Hypothalamus (tissue), 51 donors: Measurements from ENCODE around the gene KIF25.
"Not testable (repeated sequence)": the region's sequence is repeated elsewhere in the genome, so short reads cannot be mapped to it uniquely, and the experiment has no call there.

ENCODE experiments used
- DNase-seq, 51 donors: peaks; one replicate each; lab custom pipeline; 2025; lab: John Stamatoyannopoulos, UW

Gene KIF25

GRCh38 chr6:167974640-167975344, 22.7 kb upstream of the KIF25 start:
- DNase-seq = peak in 1 of 51 donors; percentile 12

GRCh38 chr6:167975458-167975857, 22.0 kb upstream of the KIF25 start:
- DNase-seq = no peak

- DNase-seq = not testable (repeated sequence)
Measured at GRCh38 chr6:167976116-167976657, 21.3 kb upstream of the KIF25 start.

- DNase-seq = no peak
Measured at GRCh38 chr6:167976708-167977107, 20.8 kb upstream of the KIF25 start.

- DNase-seq = no peak
Measured at GRCh38 chr6:167977717-167978467, 19.6 kb upstream of the KIF25 start.

- DNase-seq = no peak
Measured at GRCh38 chr6:167978607-167979006, 18.9 kb upstream of the KIF25 start.

GRCh38 chr6:167979436-167980139, 17.9 kb upstream of the KIF25 start:
- no peak for DNase-seq

- no peak for DNase-seq
Measured at GRCh38 chr6:167980911-167981580, 16.4 kb upstream of the KIF25 start.

- no peak for DNase-seq
Measured at GRCh38 chr6:167981916-167982462, 15.5 kb upstream of the KIF25 start.

- no peak for DNase-seq
Measured at GRCh38 chr6:167984144-167984719, 13.2 kb upstream of the KIF25 start.

GRCh38 chr6:167984876-167985604, 12.4 kb upstream of the KIF25 start:
- no peak for DNase-seq

- DNase-seq = no peak
Measured at GRCh38 chr6:167985911-167986595, 11.4 kb upstream of the KIF25 start.

GRCh38 chr6:167987396-167988153, 9.9 kb upstream of the KIF25 start:
- DNase-seq = no peak

- DNase-seq = no peak
Measured at GRCh38 chr6:167988154-167988495, 9.3 kb upstream of the KIF25 start.

- DNase-seq = no peak
Measured at GRCh38 chr6:167988945-167989841, 8.3 kb upstream of the KIF25 start.

GRCh38 chr6:167990016-167990945, 7.2 kb upstream of the KIF25 start:
- peak in 1 of 51 donors; percentile 8 for DNase-seq
